H9 (cell line): ENCODE measurements around the gene TMEM272. TPM values are rescaled to one million over a fixed set of nuclear protein-coding genes. Genes with fewer than 3 reads are reported as not detected.

ENCODE experiments used
- DNase-seq: peaks from one replicate; pipeline ENCODE4 v3.0.0-alpha.2; 2017
- H2AFZ ChIP-seq: one replicate; pipeline ENCODE4 v1.6.1; 2013; ENCODE audit warnings: mild to moderate bottlenecking, low read length, control low read depth, moderate library complexity
- H2AK5ac ChIP-seq: 2 replicates; pipeline ENCODE4 v1.6.1; 2013; ENCODE audit warnings: low read length, control low read depth, mixed read lengths; ENCODE audit not compliant: insufficient read length
- H2BK120ac ChIP-seq: one replicate; pipeline ENCODE4 v1.6.1; 2013; ENCODE audit warnings: low read depth, mild to moderate bottlenecking, low read length, control low read depth, inconsistent platforms; ENCODE audit not compliant: poor library complexity, severe bottlenecking
- H2BK12ac ChIP-seq: 2 replicates; pipeline ENCODE4 v1.6.1; 2013; ENCODE audit warnings: low read length, control low read depth, mixed read lengths, low read depth; ENCODE audit not compliant: insufficient read length
- H2BK15ac ChIP-seq: 2 replicates; pipeline ENCODE4 v1.6.1; 2013; ENCODE audit warnings: low read depth, low read length, control low read depth
- H2BK20ac ChIP-seq: one replicate; pipeline ENCODE4 v1.6.1; 2013; ENCODE audit warnings: low read depth, mild to moderate bottlenecking, low read length, control low read depth, inconsistent platforms; ENCODE audit not compliant: poor library complexity, severe bottlenecking
- H2BK5ac ChIP-seq: 2 replicates; pipeline ENCODE4 v1.6.1; 2013; ENCODE audit warnings: low read length, control low read depth, mixed read lengths; ENCODE audit not compliant: insufficient read length
- H3K14ac ChIP-seq: 2 replicates; pipeline ENCODE4 v1.6.1; 2013; ENCODE audit warnings: low read length, control low read depth; ENCODE audit not compliant: insufficient read depth
- H3K18ac ChIP-seq: 2 replicates; pipeline ENCODE4 v1.6.1; 2013; ENCODE audit warnings: low read depth, mild to moderate bottlenecking, mixed read lengths, low read length, control low read depth; ENCODE audit not compliant: insufficient read length
- H3K23ac ChIP-seq: 2 replicates; pipeline ENCODE4 v1.6.1; 2013; ENCODE audit warnings: low read length, control low read depth, mixed read lengths, low read depth; ENCODE audit not compliant: insufficient read length
- H3K23me2 ChIP-seq: 2 replicates; pipeline ENCODE4 v1.6.1; 2013; ENCODE audit warnings: low read depth, mild to moderate bottlenecking, mixed read lengths, low read length, control low read depth; ENCODE audit not compliant: insufficient read length, poor library complexity, severe bottlenecking
- H3K27ac ChIP-seq: 2 replicates; pipeline ENCODE4 v1.5.1; 2013; ENCODE audit warnings: low read length, control low read depth, mixed read lengths, low read depth; ENCODE audit not compliant: insufficient read length
- H3K27me3 ChIP-seq: 2 replicates; pipeline ENCODE4 v1.6.1; 2013; ENCODE audit warnings: low read length, control low read depth, inconsistent platforms; ENCODE audit not compliant: insufficient read depth
- H3K4ac ChIP-seq: 2 replicates; pipeline ENCODE4 v1.6.1; 2013; ENCODE audit warnings: low read depth, mild to moderate bottlenecking, control low read depth, inconsistent platforms, low read length, moderate library complexity
- H3K4me1 ChIP-seq: 2 replicates; pipeline ENCODE4 v1.6.1; 2013; ENCODE audit warnings: low read length, control low read depth, inconsistent platforms; ENCODE audit not compliant: insufficient read depth
- H3K4me2 ChIP-seq: 2 replicates; pipeline ENCODE4 v1.6.1; 2013; ENCODE audit warnings: low read length, control low read depth, mixed read lengths; ENCODE audit not compliant: insufficient read length, insufficient read depth
- H3K56ac ChIP-seq: 2 replicates; pipeline ENCODE4 v1.6.1; 2013; ENCODE audit warnings: low read depth, mild to moderate bottlenecking, mixed read lengths, low read length, control low read depth; ENCODE audit not compliant: insufficient read length
- H3K79me1 ChIP-seq: 2 replicates; pipeline ENCODE4 v1.6.1; 2013; ENCODE audit warnings: low read depth, mild to moderate bottlenecking, moderate library complexity, low read length, control low read depth, inconsistent platforms; ENCODE audit not compliant: insufficient read depth, poor library complexity, severe bottlenecking
- H3K79me2 ChIP-seq: 2 replicates; pipeline ENCODE4 v1.6.1; 2013; ENCODE audit warnings: low read length, control low read depth, inconsistent platforms; ENCODE audit not compliant: insufficient read depth
- H3K9ac ChIP-seq: 2 replicates; pipeline ENCODE4 v1.6.1; 2013; ENCODE audit warnings: low read length, control low read depth, mixed read lengths; ENCODE audit not compliant: insufficient read length; ENCODE audit errors: extremely low read depth
- H3K9me3 ChIP-seq: one replicate; pipeline ENCODE4 v1.6.1; 2013; ENCODE audit warnings: low read depth, low read length, inconsistent platforms; ENCODE audit not compliant: control insufficient read depth
- H3T11ph ChIP-seq: one replicate; pipeline ENCODE4 v1.6.1; 2013; ENCODE audit warnings: mild to moderate bottlenecking, low read length, control low read depth, inconsistent platforms
- H4K20me1 ChIP-seq: one replicate; pipeline ENCODE4 v1.6.1; 2013; ENCODE audit not compliant: control insufficient read depth, insufficient read length, insufficient read depth
- H4K5ac ChIP-seq: 2 replicates; pipeline ENCODE4 v1.6.1; 2013; ENCODE audit warnings: low read depth, mild to moderate bottlenecking, mixed read lengths, low read length, control low read depth; ENCODE audit not compliant: insufficient read length
- H4K8ac ChIP-seq: replicated peaks from 2 replicates; pipeline ENCODE4 v1.6.1; 2013; ENCODE audit warnings: low read length, control low read depth, mixed read lengths, low read depth; ENCODE audit not compliant: insufficient read length
- H4K91ac ChIP-seq: 2 replicates; pipeline ENCODE4 v1.6.1; 2013; ENCODE audit warnings: low read depth, mild to moderate bottlenecking, moderate library complexity, mixed read lengths, low read length, control low read depth; ENCODE audit not compliant: insufficient read length
- H3K27ac Mint-ChIP-seq, 3 experiments: 2 replicates in 2 of 3; 3 replicates in 1 of 3; pipeline ENCODE4 v1.8.0; 2020 to 2021; ENCODE audit warnings: mixed read lengths in 3 of 3, mild to moderate bottlenecking in 1 of 3, moderate library complexity in 1 of 3
- H3K27me3 Mint-ChIP-seq: 2 replicates; pipeline ENCODE4 v1.8.0; 2021; ENCODE audit warnings: low read depth, mild to moderate bottlenecking, moderate library complexity, mixed read lengths
- H3K36me3 Mint-ChIP-seq, 3 experiments: 2 replicates in 2 of 3; 3 replicates in 1 of 3; pipeline ENCODE4 v1.8.0; 2020 to 2021; ENCODE audit warnings: low read depth in 3 of 3, mixed read lengths in 3 of 3; ENCODE audit not compliant: insufficient read depth in 1 of 3
- H3K4me1 Mint-ChIP-seq, 2 experiments: 2 replicates each; pipeline ENCODE4 v1.8.0; 2020; ENCODE audit warnings: mixed read lengths in 2 of 2
- H3K4me3 Mint-ChIP-seq, 2 experiments: 2 replicates in 1 of 2; 3 replicates in 1 of 2; pipeline ENCODE4 v1.8.0; 2020 to 2021; ENCODE audit warnings: mild to moderate bottlenecking in 2 of 2, mixed read lengths in 2 of 2, moderate library complexity in 1 of 2
- H3K9me3 Mint-ChIP-seq, 2 experiments: 2 replicates in 1 of 2; 3 replicates in 1 of 2; pipeline ENCODE4 v1.8.0; 2020; ENCODE audit warnings: mild to moderate bottlenecking in 2 of 2, mixed read lengths in 2 of 2, moderate library complexity in 1 of 2
- WGBS: extraction: QIAGEN DNeasy Blood & Tissue Kit; methylation state at CpG from one replicate; pipeline ENCODE4 v1.1.7; 2013; ENCODE audit warnings: missing lambda C conversion rate, low lambda C conversion rate, mixed read lengths; ENCODE audit not compliant: insufficient read length; ENCODE audit errors: extremely low coverage; 5-methylcytosine and 5-hydroxymethylcytosine counted together
- total RNA-seq: library from RNA; stranded (reverse); gene quantifications from 2 replicates; pipeline ENCODE4 v1.2.1, GENCODE V29; 2021
- TF ChIP-seq, protein P1 (sequence below): fragments of 200-600 bp; sonication (generic); conservative IDR thresholded peaks from 3 replicates; pipeline ENCODE4 v1.8.0; 2021; ENCODE audit warnings: antibody characterized with exemption, mild to moderate bottlenecking

The TMEM272 gene
- total RNA-seq, 1 experiment from 2014 or later, result not detected

DNA sequence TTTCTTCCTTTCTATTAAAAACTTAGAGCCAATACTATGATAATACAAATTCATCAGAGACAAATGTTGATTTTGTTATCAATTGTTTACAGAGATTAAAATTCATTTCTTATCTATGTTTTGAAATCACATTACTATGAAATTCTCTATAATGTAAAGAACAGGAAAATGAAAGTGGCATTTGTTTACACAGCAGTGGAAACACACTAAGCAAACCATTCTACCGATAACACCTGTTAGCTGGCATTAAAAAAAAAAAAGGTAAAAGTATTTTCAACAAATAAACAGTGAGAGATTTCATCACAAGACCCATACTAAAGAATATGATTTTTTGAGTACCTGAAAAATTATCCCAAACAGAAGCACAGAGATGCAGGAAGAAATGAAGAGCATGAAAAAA, 12.0 kb upstream of the TMEM272 start:
- Histone ChIP-seq H3K18ac (no peak overlapping the region), H3K27ac (no peak overlapping the region), H3T11ph (no peak overlapping the region), H3K9me3 (no peaks in the 10 kb centered on the region), H3K9ac (no peak overlapping the region), H3K27me3 (no peaks in the 10 kb centered on the region), H2AFZ (no peak overlapping the region), H3K79me1 (no peaks in the 10 kb centered on the region), H4K20me1 (no peaks in the 10 kb centered on the region), H3K56ac (no peak overlapping the region), H2BK20ac (no peak overlapping the region), H4K5ac (no peak overlapping the region), H2BK120ac (no peak overlapping the region), H3K79me2 (no peaks in the 10 kb centered on the region), H3K23ac (no peak overlapping the region), H2BK15ac (no peak overlapping the region), H3K23me2 (no peaks in the 10 kb centered on the region), H3K4ac (no peak overlapping the region), H2AK5ac (no peak overlapping the region), H2BK5ac (no peak overlapping the region), H3K4me1 (no peaks in the 10 kb centered on the region), H4K91ac (no peak overlapping the region), H3K14ac (no peak overlapping the region), H2BK12ac (no peak overlapping the region), H4K8ac (no peak overlapping the region), H3K4me2 (no peak overlapping the region)
- H3K4me1 Mint-ChIP-seq, result peaks cover 7 to 11% of the 10 kb centered on the region in 2 experiments
- peaks cover 7% of the 10 kb centered on the region; the same call in 1 of the 2 replicates for H3K27me3 Mint-ChIP-seq
- TF ChIP-seq, protein P1, sequence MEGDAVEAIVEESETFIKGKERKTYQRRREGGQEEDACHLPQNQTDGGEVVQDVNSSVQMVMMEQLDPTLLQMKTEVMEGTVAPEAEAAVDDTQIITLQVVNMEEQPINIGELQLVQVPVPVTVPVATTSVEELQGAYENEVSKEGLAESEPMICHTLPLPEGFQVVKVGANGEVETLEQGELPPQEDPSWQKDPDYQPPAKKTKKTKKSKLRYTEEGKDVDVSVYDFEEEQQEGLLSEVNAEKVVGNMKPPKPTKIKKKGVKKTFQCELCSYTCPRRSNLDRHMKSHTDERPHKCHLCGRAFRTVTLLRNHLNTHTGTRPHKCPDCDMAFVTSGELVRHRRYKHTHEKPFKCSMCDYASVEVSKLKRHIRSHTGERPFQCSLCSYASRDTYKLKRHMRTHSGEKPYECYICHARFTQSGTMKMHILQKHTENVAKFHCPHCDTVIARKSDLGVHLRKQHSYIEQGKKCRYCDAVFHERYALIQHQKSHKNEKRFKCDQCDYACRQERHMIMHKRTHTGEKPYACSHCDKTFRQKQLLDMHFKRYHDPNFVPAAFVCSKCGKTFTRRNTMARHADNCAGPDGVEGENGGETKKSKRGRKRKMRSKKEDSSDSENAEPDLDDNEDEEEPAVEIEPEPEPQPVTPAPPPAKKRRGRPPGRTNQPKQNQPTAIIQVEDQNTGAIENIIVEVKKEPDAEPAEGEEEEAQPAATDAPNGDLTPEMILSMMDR, result no peak
- no peaks in the 10 kb centered on the region for H3K9me3 Mint-ChIP-seq
- no peaks in the 10 kb centered on the region for H3K36me3 Mint-ChIP-seq
- no peak overlapping the region for H3K4me3 Mint-ChIP-seq
- no peak overlapping the region for H3K27ac Mint-ChIP-seq
- DNase-seq, result no peak
- no CpG with 5 or more reads among the region's 1 CpG for WGBS
